Ureter (tissue), 1 donor: ENCODE measurements around the gene PTP4A2. TPM values are rescaled to one million over a fixed set of nuclear protein-coding genes. Genes with fewer than 3 reads are reported as not detected.
A peak's percentile ranks its signal among the peaks of the same experiment; 100 is the strongest.
"Not testable (repeated sequence)": the region's sequence is repeated elsewhere in the genome, so short reads cannot be mapped to it uniquely, and the experiment has no call there.

Experiments used
- DNase-seq: peaks from one replicate; pipeline ENCODE4 v3.0.0-alpha.2; 2020; ENCODE audit warnings: low spot score
- total RNA-seq: library from RNA; stranded (reverse); gene quantifications from one replicate; pipeline ENCODE4 v1.2.4, GENCODE V29; 2023
- donor health status: DM: yes; HTN: yes; CAD: no.

The PTP4A2 gene
- total RNA-seq, 1 donor from 2014 or later: 416 TPM

GRCh38 chr1:31949862-31950261, 11.7 kb upstream of the PTP4A2 start:
- no peak for DNase-seq

GRCh38 chr1:31945677-31946076, 7.5 kb upstream of the PTP4A2 start:
- DNase-seq: peak; percentile 20

DNA sequence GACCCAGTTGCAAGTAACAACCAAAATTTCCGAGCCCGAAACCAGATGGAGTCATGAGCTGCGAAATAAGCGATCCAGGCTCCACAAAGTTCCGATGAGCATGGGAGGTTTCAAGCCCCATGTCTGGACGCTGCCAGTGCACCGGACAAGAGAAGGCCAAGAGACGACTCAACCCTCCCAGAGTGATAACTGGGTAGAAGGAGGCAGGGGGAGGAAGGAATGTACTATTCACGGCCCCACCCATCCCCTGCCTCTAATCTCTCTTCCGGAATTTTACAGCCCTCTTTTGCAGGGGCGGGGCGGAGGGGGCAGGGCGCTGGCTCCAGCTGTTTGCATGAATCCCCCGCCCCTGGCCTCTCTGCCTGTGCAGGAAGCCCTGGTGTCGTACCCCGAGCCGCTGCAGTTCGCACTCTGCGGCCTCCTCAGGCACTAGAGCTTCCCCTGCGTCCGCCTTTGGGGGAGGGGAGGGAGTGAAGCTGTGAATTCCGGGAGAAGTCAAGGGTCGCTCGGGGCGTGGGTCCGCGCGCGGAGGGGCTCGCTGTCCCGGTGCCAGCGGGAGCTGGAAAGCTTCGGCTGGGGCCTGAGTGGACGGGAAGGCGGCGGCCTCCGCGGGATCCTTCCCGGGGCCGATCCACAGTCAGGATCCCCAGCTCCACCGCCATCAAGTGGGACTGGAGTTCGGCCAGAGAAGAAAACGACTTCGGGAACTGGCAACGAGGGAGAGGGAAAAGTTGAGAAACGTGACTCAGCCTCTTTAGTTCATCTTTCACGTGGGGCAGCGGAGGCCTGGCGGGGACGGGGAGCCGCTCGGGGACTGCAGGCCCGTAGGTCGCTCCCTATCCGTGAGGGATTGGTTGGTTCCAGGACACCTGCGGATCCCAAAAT, 6.3 kb upstream of the PTP4A2 start:
- peak; percentile 93 for DNase-seq

DNA sequence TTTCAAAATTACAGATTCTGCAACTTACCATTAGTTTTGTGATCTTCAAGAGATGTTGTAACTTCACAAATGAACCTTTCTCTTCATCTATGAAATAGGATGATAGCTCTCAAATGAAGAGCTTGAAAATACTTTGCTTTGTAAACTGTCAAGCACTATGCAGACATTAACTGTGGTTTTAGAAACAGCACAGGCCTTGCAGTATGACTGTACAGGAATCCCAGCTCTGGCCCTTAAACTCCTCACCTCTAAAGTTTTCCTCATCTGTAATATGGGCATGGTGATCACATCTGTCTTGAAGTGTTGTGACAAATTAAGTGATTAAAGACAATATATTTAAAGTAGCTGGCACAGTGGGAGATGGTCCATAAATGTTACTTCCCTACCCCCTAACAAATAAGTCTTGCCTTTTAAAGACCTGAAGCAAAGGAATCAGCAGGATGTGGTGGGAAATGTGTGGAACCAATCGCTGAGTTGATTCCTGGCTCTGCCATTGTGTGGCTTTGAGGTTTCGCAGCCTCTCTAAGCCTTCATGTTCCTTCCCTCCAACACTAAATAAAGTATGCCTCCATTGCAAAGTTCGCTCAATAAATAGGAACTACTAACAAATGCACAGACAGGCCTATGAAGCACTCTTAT, 5.5 kb upstream of the PTP4A2 start:
- peak; percentile 29 for DNase-seq

DNA sequence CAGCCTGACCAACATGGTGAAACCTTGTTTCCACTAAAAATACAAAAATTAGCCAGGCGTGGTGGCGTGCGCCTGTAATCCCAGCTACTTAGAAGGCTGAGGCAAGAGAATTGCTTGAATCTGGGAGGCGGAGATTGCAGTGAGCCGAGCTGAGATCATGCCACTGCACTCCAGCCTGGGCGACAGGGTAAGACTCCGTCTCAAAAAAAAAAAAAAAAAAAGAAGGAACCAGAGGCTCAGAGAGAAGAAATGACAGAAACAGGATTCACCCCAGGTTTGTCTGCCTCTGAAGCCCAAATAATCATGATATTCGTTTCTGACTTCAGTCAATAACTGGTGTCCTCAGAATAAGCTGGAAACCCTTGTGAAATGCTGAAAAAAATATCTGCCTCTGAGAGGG, 3.9 kb upstream of the PTP4A2 start:
- DNase-seq: peak; percentile 37

DNA sequence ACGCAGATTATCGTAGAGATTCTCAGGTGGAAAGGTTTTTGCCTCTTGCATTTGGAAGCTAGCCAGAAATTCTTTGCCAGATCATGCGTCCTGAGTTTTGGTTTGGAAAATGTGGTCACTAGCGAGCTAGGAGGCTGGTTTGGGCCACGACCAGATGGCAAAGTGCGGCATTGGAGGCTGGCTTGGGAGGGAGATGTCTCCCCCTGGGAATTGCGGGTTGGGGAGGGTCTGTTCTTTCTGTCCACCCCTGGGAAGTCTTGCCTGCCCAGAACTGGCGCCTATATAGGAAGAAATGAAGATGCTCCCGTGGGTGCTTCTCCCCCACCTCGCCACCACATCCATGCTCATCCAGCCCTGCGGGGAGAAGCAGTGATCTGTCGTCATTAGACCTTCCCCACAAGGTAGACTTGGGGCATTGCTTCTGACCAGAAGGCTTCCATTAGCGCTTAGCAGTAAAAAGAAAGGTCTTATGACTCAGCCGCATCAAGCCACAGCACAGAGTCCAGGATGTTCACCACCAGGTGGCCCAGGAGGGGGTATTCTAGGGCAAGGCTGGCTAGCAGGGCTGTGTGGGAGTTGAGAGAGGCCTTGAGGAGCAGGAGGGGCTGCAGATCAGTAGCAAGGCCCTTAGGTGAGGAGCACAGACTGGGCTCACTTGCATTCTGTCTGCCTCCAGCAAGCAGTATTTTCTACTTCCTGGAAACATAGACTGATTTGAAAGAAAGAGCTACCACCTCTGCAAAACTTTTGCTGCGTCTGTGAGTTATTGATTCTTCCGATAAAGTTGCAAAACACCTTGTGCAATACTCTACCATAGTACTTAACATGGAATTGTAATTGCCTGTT, 1.5 kb upstream of the PTP4A2 start:
- DNase-seq: peak; percentile 77

DNA sequence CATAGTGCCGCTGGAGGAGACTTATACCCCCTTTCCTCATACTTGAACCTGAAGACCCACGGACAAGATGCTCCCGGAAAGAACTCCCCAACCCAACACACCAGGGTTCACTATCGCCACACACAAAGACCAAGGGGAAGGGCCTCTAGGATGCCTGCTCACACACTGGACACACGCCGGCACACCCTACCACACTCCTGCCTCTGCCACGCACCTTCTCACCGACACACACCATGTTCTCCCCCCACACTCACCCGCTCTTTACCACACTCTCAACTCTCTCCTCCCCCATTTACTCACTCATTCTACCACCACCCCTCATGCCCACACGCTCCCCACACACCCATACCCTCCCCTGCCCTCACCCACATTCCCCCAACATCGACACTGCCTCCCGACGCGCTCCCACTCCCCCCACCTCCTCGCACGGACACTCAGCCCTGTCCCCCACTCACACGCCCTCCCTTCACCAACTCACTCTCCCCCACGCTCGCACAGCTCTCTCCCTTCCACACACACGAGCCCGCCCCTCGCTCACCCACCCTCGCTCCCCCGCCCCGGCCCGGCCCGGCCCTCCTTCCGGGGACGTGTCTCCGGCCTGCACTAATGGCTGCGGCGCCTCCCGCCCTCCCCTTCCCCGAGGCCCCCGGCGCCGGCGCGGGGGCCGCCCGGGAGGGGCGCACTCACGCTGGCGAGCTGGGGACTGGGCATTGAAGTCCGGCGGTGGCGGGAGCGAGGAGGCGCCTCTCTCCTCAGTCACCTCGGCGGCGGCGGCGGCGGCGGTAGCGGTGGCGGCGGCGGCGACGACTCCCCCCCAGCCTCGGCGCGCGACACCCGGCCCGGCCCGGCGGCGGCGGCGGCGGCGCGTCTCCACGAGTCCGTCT, 626 bp downstream of the PTP4A2 start:
- peak; percentile 88 for DNase-seq

GRCh38 chr1:31936981-31937299, 1.2 kb downstream of the PTP4A2 start:
- DNase-seq: no peak

- DNase-seq: no peak
Measured at GRCh38 chr1:31936278-31936980, 1.7 kb downstream of the PTP4A2 start.

- DNase-seq: no peak
Measured at GRCh38 chr1:31934706-31935629, 3.2 kb downstream of the PTP4A2 start.

DNA sequence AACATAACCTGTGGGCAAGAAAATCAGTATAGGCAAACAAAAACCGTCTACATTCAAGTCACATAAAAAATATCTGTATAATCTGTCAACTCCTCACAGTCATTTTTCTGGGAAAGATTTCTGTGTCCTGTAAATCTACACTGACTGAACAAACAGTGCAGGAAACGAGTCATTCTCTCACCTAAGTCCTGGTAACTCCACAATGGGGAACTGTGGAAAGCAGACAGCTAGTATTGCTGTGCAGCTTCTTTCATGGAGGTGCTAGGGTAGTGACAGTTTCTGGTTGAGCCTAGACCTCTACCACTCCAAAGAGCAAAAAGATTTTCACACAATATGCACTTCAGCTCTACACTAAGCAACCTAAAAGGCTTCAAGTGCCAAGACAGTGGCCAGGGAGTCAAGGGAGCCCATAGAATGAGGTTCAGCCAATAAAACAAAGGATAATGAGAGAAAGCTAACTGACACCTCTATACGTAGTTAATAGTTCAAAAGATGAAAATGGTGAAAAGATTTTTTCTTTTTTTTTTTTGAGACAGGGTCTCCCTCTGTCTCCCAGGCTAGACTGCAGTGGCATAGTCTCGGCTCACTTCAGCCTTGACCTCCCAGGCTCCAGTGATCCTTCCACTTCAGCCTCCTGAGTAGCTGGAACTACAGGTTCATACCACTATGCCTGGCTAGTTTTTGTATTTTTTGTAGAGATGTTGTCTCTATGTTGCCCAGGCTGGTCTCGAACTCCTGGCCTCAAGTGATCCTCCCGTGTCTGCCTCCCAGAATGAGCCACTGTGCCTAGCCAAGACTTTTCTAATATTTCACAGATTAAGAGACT, 5.5 kb downstream of the PTP4A2 start:
- no peak for DNase-seq

GRCh38 chr1:31931593-31932225, 6.5 kb downstream of the PTP4A2 start:
- no peak for DNase-seq

GRCh38 chr1:31930836-31931592, 7.2 kb downstream of the PTP4A2 start:
- no peak for DNase-seq

DNA sequence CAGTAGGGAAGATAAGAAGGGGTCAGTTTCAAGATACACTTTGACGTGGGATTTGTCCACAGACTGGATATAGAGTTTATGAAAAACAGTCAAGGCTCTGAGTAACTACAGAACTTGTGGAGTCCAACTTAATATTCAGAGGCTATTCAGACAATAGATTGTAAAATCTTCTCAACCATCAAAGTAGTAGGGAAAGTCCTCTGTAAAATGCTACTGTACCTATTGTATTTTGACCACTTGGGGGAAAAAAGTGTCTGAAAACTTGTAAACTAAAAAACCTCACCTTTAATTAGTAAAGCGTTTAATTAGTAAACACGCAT, 10.5 kb downstream of the PTP4A2 start:
- DNase-seq: no peak

DNA sequence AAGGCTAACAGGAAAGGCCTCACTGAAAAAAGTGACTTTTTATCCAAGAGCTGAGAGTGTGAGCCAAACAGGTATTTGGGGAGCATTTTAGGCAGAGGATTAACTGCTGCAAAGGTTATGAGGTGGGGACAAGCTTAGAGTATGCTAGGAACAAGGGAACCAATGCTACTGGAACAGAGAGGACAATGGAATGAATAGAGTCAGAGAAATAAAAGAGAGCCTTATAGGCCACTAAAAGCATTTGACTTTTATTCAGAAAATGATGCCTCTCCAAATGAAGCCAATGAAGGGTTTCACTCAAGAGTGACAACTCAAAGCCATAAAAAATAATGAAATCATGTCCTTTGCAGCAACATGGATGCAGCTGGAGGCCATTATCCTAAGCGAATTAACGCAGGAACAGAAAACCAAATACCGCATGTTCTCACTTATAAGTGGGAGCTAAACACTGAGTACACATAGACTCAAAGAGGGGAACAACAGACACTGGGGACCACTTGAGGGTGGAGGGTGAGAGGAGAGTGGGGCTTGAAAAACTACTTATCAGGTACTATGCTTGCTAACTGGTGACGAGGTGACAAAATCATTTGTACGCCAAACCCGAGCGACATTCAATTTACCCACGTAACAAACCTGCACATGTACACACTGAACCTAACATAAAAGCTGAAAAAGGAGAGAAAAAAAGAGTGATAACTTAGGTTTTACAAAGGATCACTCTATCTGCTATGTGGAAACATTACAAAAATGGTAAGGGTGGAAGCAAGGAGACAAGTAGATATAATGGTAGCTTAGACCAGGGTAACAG, 11.1 kb downstream of the PTP4A2 start:
- no peak for DNase-seq

DNA sequence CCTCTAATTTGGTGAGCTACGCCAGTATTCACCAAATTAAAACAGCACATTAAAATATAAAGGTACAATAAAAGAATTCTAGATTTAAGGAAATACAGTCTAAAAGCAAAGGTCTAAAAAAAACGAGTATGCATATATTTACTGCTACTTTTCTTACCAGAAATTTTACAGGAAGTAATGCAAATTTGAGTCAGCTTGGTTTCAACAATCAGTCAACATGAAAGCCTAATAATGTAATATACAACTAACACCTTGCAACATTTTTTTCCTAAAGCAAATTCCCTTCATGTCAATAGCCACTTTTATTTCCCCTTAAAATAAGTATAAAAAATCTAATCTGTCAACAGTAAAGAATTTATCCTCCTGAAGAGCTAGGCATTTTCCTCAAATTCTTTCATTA, 11.9 kb downstream of the PTP4A2 start:
- DNase-seq: no peak

DNA sequence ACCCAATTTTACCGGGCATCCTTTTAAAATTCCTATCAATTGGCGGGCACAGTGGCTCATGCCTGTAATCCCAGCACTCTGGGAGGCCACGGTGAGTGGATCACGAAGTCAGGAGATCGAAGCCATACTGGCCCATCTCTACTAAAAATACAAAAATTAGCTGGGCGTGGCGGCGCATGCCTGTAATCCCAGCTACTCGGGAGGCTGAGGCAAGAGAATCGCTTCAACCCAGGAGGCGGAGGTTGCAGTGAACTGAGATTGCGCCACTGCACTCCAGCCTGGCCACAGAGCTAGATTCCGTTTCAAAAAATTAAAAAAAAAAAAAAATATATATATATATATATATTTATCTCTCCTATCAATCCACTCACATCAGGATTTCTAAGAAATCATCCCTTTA, 12.3 kb downstream of the PTP4A2 start:
- DNase-seq: not testable (repeated sequence)
